ENCODE measurements around the gene TMED10.

- no peak for TF ChIP-seq CTCF (IDR thresholded peaks at IDR 0.05)
- no peak for TF ChIP-seq POLR2AphosphoS5 (IDR thresholded peaks at IDR 0.05)
Observed at GRCh38 chr14:75151851-75152250, 24.6 kb downstream of the TMED10 start.

All from prostate gland (tissue), 2 donors.